ENCODE data around the gene LILRA1. TPM values are rescaled to one million over a fixed set of nuclear protein-coding genes. Genes with fewer than 3 reads are reported as not detected.
A peak's percentile ranks its signal among the peaks of the same experiment; 100 is the strongest.

The LILRA1 gene
- total and polyA plus RNA-seq, 10 of the 15 experiments (the other 5 are each of a cell fraction or from before 2014, with no cell fraction given), result 0.04 TPM; not detected in 9

- TF ChIP-seq ZNF687 (IDR thresholded peaks at IDR 0.05), result no peak
- TF ChIP-seq NRF1 (conservative IDR thresholded peaks at IDR 0.05; ENCODE audit: low read depth, low read length), result no peak
- peak; percentile 64 for TF ChIP-seq IKZF1 (conservative IDR thresholded peaks at IDR 0.05)
- TF ChIP-seq EED (IDR thresholded peaks at IDR 0.05; ENCODE audit: low read depth), result peak; percentile 23; the same call in 1 of the 2 replicates
- TF ChIP-seq MLLT1 (IDR thresholded peaks at IDR 0.05), result 0 out of 2 replicates have a peak, but pooled peaks have one; percentile 42
- TF ChIP-seq SUZ12 (IDR thresholded peaks at IDR 0.05; ENCODE audit: unreplicated experiment), result no peak
- TF ChIP-seq MYB (IDR thresholded peaks at IDR 0.05; ENCODE audit: borderline replicate concordance, low read depth, low read length), result peak; percentile 74; the same call in 1 of the 2 replicates
- TF ChIP-seq POU2F2 (IDR thresholded peaks at IDR 0.05; ENCODE audit: borderline replicate concordance, low read depth, low read length), result peak; percentile 92
- no peak for TF ChIP-seq EGR1 (IDR thresholded peaks at IDR 0.05; ENCODE audit: borderline replicate concordance in 1 of 2, low read depth in 2 of 2, low read length in 2 of 2)
- TF ChIP-seq ATF7 (IDR thresholded peaks at IDR 0.05; ENCODE audit: low read depth), result peak; percentile 75
- no peak for TF ChIP-seq ZNF207 (IDR thresholded peaks at IDR 0.05; ENCODE audit: borderline replicate concordance)
- TF ChIP-seq SUPT20H (IDR thresholded peaks at IDR 0.05; ENCODE audit: borderline replicate concordance, control insufficient read depth, low read depth, low read length), result no peak
- no peak for TF ChIP-seq BMI1 (IDR thresholded peaks at IDR 0.05; ENCODE audit: borderline replicate concordance)
- TF ChIP-seq NFIC (IDR thresholded peaks at IDR 0.05; ENCODE audit: low read depth, low read length), result peak; percentile 51; the same call in 1 of the 2 replicates
- no peak for TF ChIP-seq RAD51 (IDR thresholded peaks at IDR 0.05)
Observed at GRCh38 chr19:54551293-54551692, 42.1 kb upstream of the LILRA1 start (continued).

All from GM12878 (cell line).